ENCODE data around the gene ADAMTSL3. TPM values are rescaled to one million over a fixed set of nuclear protein-coding genes. Genes with fewer than 3 reads are reported as not detected.

The ADAMTSL3 gene
- total and polyA plus RNA-seq, 4 donors: 3.5 to 19.0 (median 8.0) TPM

DNA sequence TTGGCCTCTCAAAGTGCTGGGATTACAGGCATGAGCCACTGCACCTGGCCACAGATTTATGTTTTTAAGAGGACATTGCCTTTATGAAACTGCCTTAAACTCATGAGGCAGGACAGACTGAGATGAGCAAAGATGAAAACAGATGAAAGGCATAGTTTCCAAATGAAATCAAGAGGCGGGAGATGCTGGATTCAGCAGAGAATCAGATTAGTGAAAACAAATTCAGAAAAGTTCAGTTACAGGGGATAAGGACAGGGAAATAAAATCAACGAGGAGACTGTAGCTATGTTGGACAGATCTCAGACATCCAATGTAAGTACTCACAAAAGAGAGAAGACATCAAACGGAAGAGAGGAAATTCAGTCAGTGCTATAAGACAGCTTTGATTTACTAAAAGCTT is 68.1 kb downstream of the ADAMTSL3 start:
- no peak for DNase-seq (ENCODE audit: low spot score)
- no peak overlapping the region for H3K4me3 ChIP-seq (ENCODE audit: low read depth in 1 of 3, low read length in 3 of 3)
- no peaks in the 10 kb centered on the region for H3K4me1 ChIP-seq (ENCODE audit: control insufficient read depth in 4 of 4, insufficient read depth in 4 of 4, low read length in 3 of 4)
- H3K27ac ChIP-seq (ENCODE audit: low read depth in 1 of 2, low read length in 2 of 2): no peak overlapping the region
- H3K36me3 ChIP-seq (ENCODE audit: control insufficient read depth in 4 of 4, insufficient read depth in 3 of 4, low read depth in 1 of 4, low read length in 3 of 4): no peaks in the 10 kb centered on the region
- TF ChIP-seq JUND (IDR thresholded peaks at IDR 0.05): no peak
- H3K9me3 ChIP-seq (ENCODE audit: control insufficient read depth in 4 of 4, low read length in 3 of 4): no peaks in the 10 kb centered on the region
- H3K27me3 ChIP-seq (ENCODE audit: control insufficient read depth in 4 of 4, insufficient read depth in 4 of 4, low read length in 3 of 4): no peaks in the 10 kb centered on the region
- no peak overlapping the region for H3K9ac ChIP-seq (ENCODE audit: low read depth in 1 of 2, low read length in 2 of 2)
- WGBS: 85% methylated on average over 3 of the region's 3 CpGs

DNA sequence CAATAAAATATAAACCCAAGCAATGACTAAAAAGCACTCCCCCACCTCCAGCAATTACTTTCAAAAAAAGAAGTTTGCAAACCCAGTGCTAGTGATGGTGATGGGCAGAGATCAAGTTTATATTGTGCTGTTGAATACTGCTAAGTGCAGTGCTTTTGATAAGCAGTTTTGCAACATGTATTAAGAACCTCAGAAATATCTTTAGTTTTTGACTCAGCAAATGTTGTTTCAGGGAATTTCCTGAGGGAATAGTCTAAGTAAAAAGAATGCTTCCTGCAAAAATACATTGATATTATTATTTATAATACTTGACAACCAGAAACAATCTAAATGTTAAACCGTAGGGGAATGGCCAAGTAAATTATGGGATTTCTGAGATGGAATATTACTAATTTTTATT is 69.3 kb downstream of the ADAMTSL3 start:
- Histone ChIP-seq H3K36me3 (ENCODE audit: control insufficient read depth in 4 of 4, insufficient read depth in 3 of 4, low read depth in 1 of 4, low read length in 3 of 4) (no peaks in the 10 kb centered on the region), H3K27me3 (ENCODE audit: control insufficient read depth in 4 of 4, insufficient read depth in 4 of 4, low read length in 3 of 4) (no peaks in the 10 kb centered on the region), H3K4me1 (ENCODE audit: control insufficient read depth in 4 of 4, insufficient read depth in 4 of 4, low read length in 3 of 4) (no peaks in the 10 kb centered on the region), H3K4me3 (ENCODE audit: low read depth in 1 of 3, low read length in 3 of 3) (no peak overlapping the region), H3K9me3 (ENCODE audit: control insufficient read depth in 4 of 4, low read length in 3 of 4) (no peaks in the 10 kb centered on the region), H3K9ac (ENCODE audit: low read depth in 1 of 2, low read length in 2 of 2) (no peak overlapping the region), H3K27ac (ENCODE audit: low read depth in 1 of 2, low read length in 2 of 2) (no peak overlapping the region)
- no peak for DNase-seq (ENCODE audit: low spot score)
- WGBS: 72% methylated on average over 1 of the region's 1 CpG
- TF ChIP-seq NR2F2 (IDR thresholded peaks at IDR 0.05): no peak
- TF ChIP-seq RXRA (IDR thresholded peaks at IDR 0.05): no peak
- no peak for TF ChIP-seq SP1 (IDR thresholded peaks at IDR 0.05)

DNA sequence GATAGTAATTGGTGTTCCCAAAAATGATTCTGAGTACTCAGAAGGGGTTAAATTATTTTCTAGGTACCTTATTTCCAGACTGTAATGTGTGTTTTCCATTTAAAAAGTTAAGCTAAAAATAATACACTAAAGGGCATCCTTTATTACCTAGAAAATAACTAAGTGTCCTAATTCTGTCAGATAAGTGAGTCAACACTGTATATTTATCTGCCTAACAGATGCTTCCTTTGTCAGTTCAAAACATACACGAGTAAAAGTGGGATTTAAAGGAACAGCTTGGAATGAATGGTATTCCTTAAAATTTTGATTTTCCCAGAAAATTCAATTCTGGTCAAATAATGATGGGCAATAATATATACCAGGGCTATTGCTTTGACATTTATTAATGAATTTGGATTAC is 78.3 kb downstream of the ADAMTSL3 start:
- no peaks in the 10 kb centered on the region for H3K36me3 ChIP-seq (ENCODE audit: control insufficient read depth in 4 of 4, insufficient read depth in 3 of 4, low read depth in 1 of 4, low read length in 3 of 4)
- no peak overlapping the region for H3K27ac ChIP-seq (ENCODE audit: low read depth in 1 of 2, low read length in 2 of 2)
- no peak overlapping the region for H3K4me3 ChIP-seq (ENCODE audit: low read depth in 1 of 3, low read length in 3 of 3)
- no peak for TF ChIP-seq HNF4A (conservative IDR thresholded peaks at IDR 0.05)
- 57% methylated on average over 1 of the region's 1 CpG for whole genome bisulfite sequencing
- no peaks in the 10 kb centered on the region for H3K9me3 ChIP-seq (ENCODE audit: control insufficient read depth in 4 of 4, low read length in 3 of 4)
- no peaks in the 10 kb centered on the region for H3K27me3 ChIP-seq (ENCODE audit: control insufficient read depth in 4 of 4, insufficient read depth in 4 of 4, low read length in 3 of 4)
- DNase-seq (ENCODE audit: low spot score): no peak
- H3K9ac ChIP-seq (ENCODE audit: low read depth in 1 of 2, low read length in 2 of 2): no peak overlapping the region
- no peaks in the 10 kb centered on the region for H3K4me1 ChIP-seq (ENCODE audit: control insufficient read depth in 4 of 4, insufficient read depth in 4 of 4, low read length in 3 of 4)

DNA sequence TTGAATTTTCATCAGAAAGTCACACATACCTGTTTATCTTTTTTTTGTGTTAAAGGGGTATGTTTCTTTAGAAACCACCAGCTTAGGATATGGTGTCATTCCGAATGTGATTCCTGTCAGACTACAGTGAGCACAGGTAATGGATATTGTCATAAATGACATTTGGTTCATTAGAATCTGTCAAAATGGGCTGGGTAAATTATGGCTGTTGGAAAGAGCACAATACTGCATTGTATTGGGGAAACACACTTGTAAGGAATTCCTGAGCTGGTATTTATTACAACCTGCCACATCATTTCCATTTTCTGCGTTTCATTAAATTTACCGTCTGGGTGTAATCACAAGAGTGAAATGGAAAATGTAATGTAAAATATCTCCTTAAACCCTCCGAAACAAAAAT is 78.8 kb downstream of the ADAMTSL3 start:
- H3K9ac ChIP-seq (ENCODE audit: low read depth in 1 of 2, low read length in 2 of 2): no peak overlapping the region
- no peaks in the 10 kb centered on the region for H3K4me1 ChIP-seq (ENCODE audit: control insufficient read depth in 4 of 4, insufficient read depth in 4 of 4, low read length in 3 of 4)
- H3K9me3 ChIP-seq (ENCODE audit: control insufficient read depth in 4 of 4, low read length in 3 of 4): no peaks in the 10 kb centered on the region
- H3K27me3 ChIP-seq (ENCODE audit: control insufficient read depth in 4 of 4, insufficient read depth in 4 of 4, low read length in 3 of 4): no peaks in the 10 kb centered on the region
- TF ChIP-seq FOXA2 (IDR thresholded peaks at IDR 0.05): no peak
- no peak for TF ChIP-seq GABPA (IDR thresholded peaks at IDR 0.05 in 1 of 2, conservative IDR thresholded peaks at IDR 0.05 in 1 of 2)
- TF ChIP-seq, protein P1, sequence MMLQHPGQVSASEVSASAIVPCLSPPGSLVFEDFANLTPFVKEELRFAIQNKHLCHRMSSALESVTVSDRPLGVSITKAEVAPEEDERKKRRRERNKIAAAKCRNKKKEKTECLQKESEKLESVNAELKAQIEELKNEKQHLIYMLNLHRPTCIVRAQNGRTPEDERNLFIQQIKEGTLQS (IDR thresholded peaks at IDR 0.05): no peak
- TF ChIP-seq RXRA (IDR thresholded peaks at IDR 0.05): no peak
- no peak for TF ChIP-seq FOXA1 (IDR thresholded peaks at IDR 0.05)
- no peak for TF ChIP-seq RAD21 (IDR thresholded peaks at IDR 0.05)
- TF ChIP-seq NR2F2 (IDR thresholded peaks at IDR 0.05): no peak
- no peak overlapping the region for H3K4me3 ChIP-seq (ENCODE audit: low read depth in 1 of 3, low read length in 3 of 3)
- 93% methylated on average over 4 of the region's 4 CpGs for WGBS
- no peak for DNase-seq (ENCODE audit: low spot score)
- H3K36me3 ChIP-seq (ENCODE audit: control insufficient read depth in 4 of 4, insufficient read depth in 3 of 4, low read depth in 1 of 4, low read length in 3 of 4): no peaks in the 10 kb centered on the region
- no peak overlapping the region for H3K27ac ChIP-seq (ENCODE audit: low read depth in 1 of 2, low read length in 2 of 2)

DNA sequence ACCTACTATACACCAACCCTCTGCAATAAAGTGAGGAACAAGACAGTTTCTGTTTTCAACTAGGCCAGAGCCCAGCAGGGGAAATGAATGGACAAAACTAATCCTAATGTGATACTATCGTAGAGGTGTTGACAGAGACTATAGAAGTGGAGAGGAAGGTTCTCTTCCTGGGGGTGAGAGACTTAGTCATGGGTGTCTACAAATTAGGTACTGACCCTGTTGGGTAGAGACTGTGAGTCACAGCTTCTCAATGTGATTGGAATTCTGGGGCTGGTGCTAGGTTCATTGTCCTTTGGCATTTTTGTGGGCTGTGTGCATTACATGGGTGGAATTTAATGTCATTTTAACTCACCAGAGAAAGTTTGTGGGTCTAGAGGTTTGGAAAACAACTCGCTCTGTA is 79.3 kb downstream of the ADAMTSL3 start:
- Histone ChIP-seq H3K36me3 (ENCODE audit: control insufficient read depth in 4 of 4, insufficient read depth in 3 of 4, low read depth in 1 of 4, low read length in 3 of 4) (no peaks in the 10 kb centered on the region), H3K4me3 (ENCODE audit: low read depth in 1 of 3, low read length in 3 of 3) (no peak overlapping the region), H3K4me1 (ENCODE audit: control insufficient read depth in 4 of 4, insufficient read depth in 4 of 4, low read length in 3 of 4) (no peaks in the 10 kb centered on the region), H3K9me3 (ENCODE audit: control insufficient read depth in 4 of 4, low read length in 3 of 4) (no peaks in the 10 kb centered on the region), H3K9ac (ENCODE audit: low read depth in 1 of 2, low read length in 2 of 2) (no peak overlapping the region), H3K27ac (ENCODE audit: low read depth in 1 of 2, low read length in 2 of 2) (no peak overlapping the region), H3K27me3 (ENCODE audit: control insufficient read depth in 4 of 4, insufficient read depth in 4 of 4, low read length in 3 of 4) (no peaks in the 10 kb centered on the region)
- DNase-seq (ENCODE audit: low spot score): no peak
- 96% methylated on average over 2 of the region's 2 CpGs for WGBS
- TF ChIP-seq, protein P2, sequence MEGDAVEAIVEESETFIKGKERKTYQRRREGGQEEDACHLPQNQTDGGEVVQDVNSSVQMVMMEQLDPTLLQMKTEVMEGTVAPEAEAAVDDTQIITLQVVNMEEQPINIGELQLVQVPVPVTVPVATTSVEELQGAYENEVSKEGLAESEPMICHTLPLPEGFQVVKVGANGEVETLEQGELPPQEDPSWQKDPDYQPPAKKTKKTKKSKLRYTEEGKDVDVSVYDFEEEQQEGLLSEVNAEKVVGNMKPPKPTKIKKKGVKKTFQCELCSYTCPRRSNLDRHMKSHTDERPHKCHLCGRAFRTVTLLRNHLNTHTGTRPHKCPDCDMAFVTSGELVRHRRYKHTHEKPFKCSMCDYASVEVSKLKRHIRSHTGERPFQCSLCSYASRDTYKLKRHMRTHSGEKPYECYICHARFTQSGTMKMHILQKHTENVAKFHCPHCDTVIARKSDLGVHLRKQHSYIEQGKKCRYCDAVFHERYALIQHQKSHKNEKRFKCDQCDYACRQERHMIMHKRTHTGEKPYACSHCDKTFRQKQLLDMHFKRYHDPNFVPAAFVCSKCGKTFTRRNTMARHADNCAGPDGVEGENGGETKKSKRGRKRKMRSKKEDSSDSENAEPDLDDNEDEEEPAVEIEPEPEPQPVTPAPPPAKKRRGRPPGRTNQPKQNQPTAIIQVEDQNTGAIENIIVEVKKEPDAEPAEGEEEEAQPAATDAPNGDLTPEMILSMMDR (IDR thresholded peaks at IDR 0.05; ENCODE audit: low read depth, low read length, missing input control): no peak
- TF ChIP-seq YY1 (IDR thresholded peaks at IDR 0.05): no peak
- TF ChIP-seq, protein P1 (IDR thresholded peaks at IDR 0.05): no peak
